GM12865 (cell line): Measurements from ENCODE around the gene TCP11.

ENCODE experiments used
- DNase-seq: peaks from one replicate; pipeline ENCODE4 v3.0.0; 2010; ENCODE audit warnings: low read depth
- H3K4me3 ChIP-seq: 2 replicates; pipeline ENCODE4 v1.5.1; 2011; ENCODE audit warnings: mild to moderate bottlenecking, low read depth, low read length, control low read depth
- CTCF ChIP-seq: IDR thresholded peaks from 2 replicates; pipeline ENCODE4 v1.5.1; 2011; ENCODE audit warnings: low read length, control low read depth, low read depth, inconsistent platforms; ENCODE audit not compliant: insufficient read depth; ENCODE audit errors: missing control alignments

Gene TCP11

DNA sequence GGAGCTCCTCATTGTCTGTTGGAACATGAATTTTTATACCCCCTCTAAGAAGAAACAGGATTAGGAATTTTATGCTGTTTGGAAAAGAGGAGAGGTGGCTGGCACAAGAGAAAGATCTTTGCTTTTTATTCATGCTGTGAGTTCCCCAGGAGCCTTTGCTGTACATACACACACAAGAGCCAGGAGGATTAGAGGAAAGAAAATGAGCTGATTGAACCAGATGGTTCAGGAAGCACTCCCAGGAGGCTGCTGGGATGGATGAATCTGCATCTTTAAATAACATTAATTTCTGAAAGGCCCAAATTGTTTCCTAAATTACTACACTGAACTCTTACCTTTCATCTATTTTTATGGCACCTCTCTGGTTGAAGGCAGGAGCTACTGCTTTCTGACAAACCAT lies 20.1 kb upstream of the TCP11 start:
- TF ChIP-seq CTCF, result no peak
- DNase-seq, result no peak
- no peak overlapping the region for H3K4me3 ChIP-seq

GRCh38 chr6:35160642-35161041 lies 19.5 kb upstream of the TCP11 start:
- no peak overlapping the region for H3K4me3 ChIP-seq
- no peak for DNase-seq
- TF ChIP-seq CTCF, result no peak

GRCh38 chr6:35158520-35158919 lies 17.4 kb upstream of the TCP11 start:
- no peak for DNase-seq
- no peak overlapping the region for H3K4me3 ChIP-seq
- TF ChIP-seq CTCF, result no peak

DNA sequence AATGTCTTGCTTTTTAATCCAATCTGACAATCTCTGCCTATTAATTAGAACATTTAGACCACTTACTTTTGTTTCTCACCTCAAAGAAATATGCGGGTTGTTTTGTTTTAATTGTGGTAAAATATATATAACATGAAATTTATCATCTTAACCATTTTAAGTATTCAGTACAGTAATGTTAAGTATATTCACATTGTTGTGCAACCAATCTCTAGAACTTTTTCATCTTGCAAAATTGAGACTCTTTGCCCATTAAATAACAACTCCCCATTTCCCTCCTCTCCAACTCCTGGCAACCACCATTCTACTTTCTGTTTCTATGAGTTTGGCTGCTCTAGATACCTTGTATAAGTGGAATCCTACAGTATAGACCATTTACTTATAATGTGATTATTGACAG lies 13.8 kb upstream of the TCP11 start:
- TF ChIP-seq CTCF, result no peak
- DNase-seq, result no peak
- no peak overlapping the region for H3K4me3 ChIP-seq

GRCh38 chr6:35154262-35154661 lies 13.1 kb upstream of the TCP11 start:
- no peak for DNase-seq
- TF ChIP-seq CTCF, result no peak
- H3K4me3 ChIP-seq, result no peak overlapping the region

DNA sequence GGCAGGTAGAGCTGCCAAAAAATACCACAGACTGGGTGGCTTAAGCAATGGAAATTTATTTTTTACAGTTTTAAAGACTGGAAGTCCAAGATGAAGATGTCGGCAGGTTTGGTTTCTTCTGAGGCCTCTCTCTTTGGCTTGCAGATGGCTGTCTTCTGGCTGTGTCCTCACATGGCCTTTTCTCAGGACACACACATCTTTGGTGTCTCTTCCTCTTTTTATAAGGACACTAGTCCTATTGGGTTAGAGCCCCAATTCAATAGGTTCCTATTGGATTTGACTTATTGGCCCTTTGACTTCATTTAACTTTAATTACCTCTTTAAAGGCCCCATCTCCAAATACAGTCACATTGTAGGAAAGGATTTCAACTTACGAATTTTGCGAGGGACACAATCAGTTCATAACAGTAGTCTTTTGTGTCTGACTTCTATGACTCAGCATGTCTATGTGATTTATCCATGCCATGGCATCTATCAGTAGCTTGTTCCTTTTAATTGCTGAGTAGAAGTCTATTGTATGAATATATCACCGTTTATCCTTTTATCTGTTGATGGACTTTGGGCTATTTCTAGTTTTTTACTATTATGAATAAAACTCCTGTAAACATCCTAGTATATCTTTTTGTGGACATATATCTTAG lies 11.0 kb upstream of the TCP11 start:
- no peak for DNase-seq
- TF ChIP-seq CTCF, result no peak

GRCh38 chr6:35151466-35151865 lies 10.3 kb upstream of the TCP11 start:
- H3K4me3 ChIP-seq, result no peak overlapping the region
- TF ChIP-seq CTCF, result no peak
- no peak for DNase-seq

More for the DNA sequence above, 11.0 kb upstream of the TCP11 start:
- H3K4me3 ChIP-seq, result no peak overlapping the region
